Endothelial cell of umbilical vein (primary cell): ENCODE results near the gene ZNF777. TPM values are rescaled to one million over a fixed set of nuclear protein-coding genes. Genes with fewer than 3 reads are reported as not detected.

ENCODE experiments used
- BruUV-seq: library from RNA; stranded (reverse); fragments of 400-500 nt; replicated peaks from 2 replicates; lab custom pipeline; 2021; lab: Mats Ljungman, UMichigan
- CTCF ChIA-PET: fragments of 300-600, 350-600 bp; sonication (Branson Sonifier 250); formaldehyde crosslinking; loops from one replicate; lab custom pipeline; 2021; ENCODE audit warnings: antibody characterized with exemption, inconsistent platforms; lab: Charles Lee
- POLR2A ChIA-PET: fragments of 300-600, 350-600 bp; sonication (Branson Sonifier 250); formaldehyde crosslinking; loops from one replicate; lab custom pipeline; 2021; ENCODE audit warnings: antibody characterized with exemption, inconsistent platforms; lab: Charles Lee
- DNase-seq: peaks from one replicate; pipeline ENCODE4 v3.0.0-alpha.2; 2011; ENCODE audit warnings: low read depth, low spot score
- FAIRE-seq: peaks from 2 replicates; lab custom pipeline; 2011; peaks lifted over from hg19 to GRCh38; lab: Jason Lieb, UNC
- H2AFZ ChIP-seq: 2 replicates; pipeline ENCODE4 v1.6.0; 2012; ENCODE audit warnings: low read depth, low read length, control low read depth, inconsistent platforms
- H3K27ac ChIP-seq: 2 replicates; pipeline ENCODE4 v1.5.1; 2011; ENCODE audit warnings: low read depth, mild to moderate bottlenecking, control low read depth, low read length, moderate library complexity; ENCODE audit not compliant: insufficient read depth
- H3K27me3 ChIP-seq, 2 experiments: 2 replicates each; pipeline versions ENCODE4 v1.6.0 to v1.6.1; 2011; ENCODE audit warnings: low read length in 2 of 2, mixed read lengths in 1 of 2; ENCODE audit not compliant: control insufficient read depth in 2 of 2, insufficient read depth in 2 of 2
- H3K36me3 ChIP-seq, 2 experiments: 2 replicates in 1 of 2; 3 replicates in 1 of 2; pipeline ENCODE4 v1.5.1; 2011; ENCODE audit warnings: low read length in 2 of 2, mild to moderate bottlenecking in 1 of 2, moderate library complexity in 1 of 2; ENCODE audit not compliant: control insufficient read depth in 2 of 2, insufficient read depth in 2 of 2; ENCODE audit errors: extremely low read depth in 1 of 2
- H3K4me1 ChIP-seq: 3 replicates; pipeline ENCODE4 v1.5.1; 2011; ENCODE audit warnings: mild to moderate bottlenecking, low read length; ENCODE audit not compliant: control insufficient read depth, insufficient read depth; ENCODE audit errors: extremely low read depth
- H3K4me2 ChIP-seq: 2 replicates; pipeline ENCODE4 v1.6.1; 2011; ENCODE audit warnings: low read length, control low read depth, mixed read lengths; ENCODE audit not compliant: insufficient read depth
- H3K4me3 ChIP-seq, 3 experiments: fragments of 200-600 bp in 1 of 3; sonication (generic), shearing (Covaris generic) in 1 of 3; replicated peaks in 1 of 3; 2 replicates each; pipeline ENCODE4 v1.5.1; 2011 to 2016; ENCODE audit warnings: control low read depth in 3 of 3, low read length in 3 of 3, mild to moderate bottlenecking in 2 of 3, inconsistent platforms in 1 of 3, low read depth in 1 of 3, moderate library complexity in 1 of 3; ENCODE audit not compliant: insufficient read depth in 1 of 3
- H3K79me2 ChIP-seq: 2 replicates; pipeline ENCODE4 v1.6.0; 2012; ENCODE audit warnings: low read length, inconsistent platforms; ENCODE audit not compliant: control insufficient read depth, insufficient read depth
- H3K9ac ChIP-seq: replicated peaks from 2 replicates; pipeline ENCODE3; 2011; ENCODE audit warnings: low read length, control low read depth; ENCODE audit not compliant: insufficient read depth; ENCODE audit errors: extremely low read depth
- H3K9me1 ChIP-seq: replicated peaks from 3 replicates; pipeline ENCODE4 v1.6.0; 2011; ENCODE audit warnings: mild to moderate bottlenecking, low read length; ENCODE audit not compliant: control insufficient read depth, insufficient read depth; ENCODE audit errors: extremely low read depth
- H3K9me3 ChIP-seq: replicated peaks from 2 replicates; pipeline ENCODE4 v1.5.1; 2012; ENCODE audit warnings: low read length, inconsistent platforms; ENCODE audit not compliant: control insufficient read depth, insufficient read depth
- H4K20me1 ChIP-seq: replicated peaks from 2 replicates; pipeline ENCODE3; 2011; ENCODE audit warnings: mild to moderate bottlenecking, low read length; ENCODE audit not compliant: control insufficient read depth, insufficient read depth; ENCODE audit errors: extremely low read depth
- EZH2 ChIP-seq: IDR thresholded peaks from 2 replicates; pipeline ENCODE4 v1.6.1; 2012; ENCODE audit warnings: borderline replicate concordance, low read depth, mild to moderate bottlenecking, moderate library complexity, low read length, inconsistent platforms; ENCODE audit not compliant: severe bottlenecking
- FOS ChIP-seq: IDR thresholded peaks from 2 replicates; pipeline ENCODE4 v1.6.1; 2011; ENCODE audit warnings: mild to moderate bottlenecking, low read length, moderate library complexity, borderline replicate concordance; ENCODE audit not compliant: insufficient read depth
- GATA2 ChIP-seq: IDR thresholded peaks from 2 replicates; pipeline ENCODE4 v1.7.0; 2011; ENCODE audit warnings: low read depth, mild to moderate bottlenecking, moderate library complexity, mixed read lengths, low read length; ENCODE audit not compliant: insufficient read length, insufficient read depth
- JUN ChIP-seq: IDR thresholded peaks from 2 replicates; pipeline ENCODE4 v1.6.1; 2011; ENCODE audit warnings: borderline replicate concordance, low read depth; ENCODE audit not compliant: insufficient read length, insufficient read depth
- MYC ChIP-seq: IDR thresholded peaks from one replicate; pipeline ENCODE4 v1.6.1; 2011; ENCODE audit warnings: mild to moderate bottlenecking, low read depth, low read length
- POLR2A ChIP-seq: IDR thresholded peaks from 2 replicates; pipeline ENCODE4 v1.6.1; 2012; ENCODE audit warnings: low read depth, mild to moderate bottlenecking, control low read depth, low read length
- POLR2AphosphoS5 ChIP-seq: IDR thresholded peaks from 2 replicates; pipeline ENCODE4 v1.6.1; 2012; ENCODE audit warnings: low read depth, mild to moderate bottlenecking, control low read depth, low read length, moderate library complexity; ENCODE audit not compliant: insufficient read depth
- dilution Hi-C: fragments of 300-500 bp; cut with MboI; formaldehyde crosslinking; loops from one replicate; pipeline ENCODE4 v1.15.0; 2019; ENCODE audit warnings: low sequenced_read_pairs; ENCODE audit not compliant: extremely low pct_ligation_motif_present
- intact Hi-C: fragments of 100-400 bp; cut with micrococcal nuclease; formaldehyde crosslinking; loops from one replicate; pipeline ENCODE4 v1.10.0; 2022
- polyA plus RNA-seq, 4 experiments: library from polyadenylated mRNA; depleted of rRNA in 3 of 4; stranded (reverse) in 3 of 4; unstranded in 1 of 4; fragments of >200 nt; gene quantifications; 2 replicates each; pipeline versions ENCODE4 v1.2.1 to v1.2.3, GENCODE V29; 2011 to 2012; ENCODE audit warnings: missing spikeins in 1 of 4
- total RNA-seq: library from RNA; stranded (reverse); gene quantifications from 2 replicates; pipeline ENCODE4 v1.2.3, GENCODE V29; 2021
- TF ChIP-seq, protein P1 (sequence below): IDR thresholded peaks from 2 replicates; pipeline ENCODE4 v1.6.1; 2011; ENCODE audit not compliant: insufficient read depth, insufficient read length
- TF ChIP-seq, protein P2 (sequence below), 2 donors: IDR thresholded peaks; 1 replicate in 1 of 2; 2 replicates in 1 of 2; pipeline ENCODE4 v1.5.1; 2011; ENCODE audit warnings: low read length in 2 of 2, mild to moderate bottlenecking in 2 of 2, moderate library complexity in 2 of 2, control low read depth in 1 of 2, inconsistent platforms in 1 of 2, low read depth in 1 of 2; ENCODE audit not compliant: insufficient read depth in 1 of 2; ENCODE audit errors: extremely low read depth in 1 of 2

ZNF777 gene
- total and polyA plus RNA-seq, 2 donors (not counting 3 experiments of a cell fraction or from before 2014, with no cell fraction given), result 7.4 to 11.1 TPM

DNA sequence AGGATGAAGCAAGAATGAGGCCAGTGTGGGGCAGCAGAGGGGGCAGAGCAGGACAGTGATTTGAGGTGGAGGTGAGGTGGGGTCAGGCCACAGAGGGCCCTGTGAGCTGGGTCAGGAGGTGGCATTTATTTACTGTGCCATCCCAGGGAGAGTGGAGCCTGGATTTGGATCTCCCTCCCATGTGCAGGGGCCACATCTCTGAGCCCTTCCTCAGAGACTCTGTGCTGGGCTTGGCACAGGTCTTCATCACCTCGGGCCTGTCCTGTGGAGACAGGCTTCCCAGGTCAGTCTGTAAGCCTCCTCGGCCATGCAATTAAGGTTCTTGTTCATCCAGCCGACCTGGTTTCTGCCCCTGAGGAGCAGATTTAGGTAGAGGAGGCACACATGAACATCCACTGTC, 40.9 kb downstream of the ZNF777 start:
- CTCF ChIA-PET, result no interaction called here
- dilution Hi-C loops, result no loop called here
- intact Hi-C loops, result no loop called here

More for the DNA sequence above, 40.9 kb downstream of the ZNF777 start:
- no TSS peak for BruUV-seq
- Histone ChIP-seq H3K9me3 (no peaks in the 10 kb centered on the region), H3K4me2 (no peak overlapping the region), H3K4me3 (no peak overlapping the region), H3K79me2 (no peaks in the 10 kb centered on the region), H3K27ac (no peak overlapping the region), H4K20me1 (no peaks in the 10 kb centered on the region), H3K4me1 (peaks cover 10% of the 10 kb centered on the region), H3K9me1 (no peaks in the 10 kb centered on the region), H3K9ac (no peak overlapping the region), H2AFZ (no peak overlapping the region), H3K36me3 (no peaks in the 10 kb centered on the region), H3K27me3 (no peaks in the 10 kb centered on the region)
- FAIRE-seq (no peak), DNase-seq (no peak)
- POLR2A ChIA-PET, result no interaction called here
- TF ChIP-seq, protein P1, sequence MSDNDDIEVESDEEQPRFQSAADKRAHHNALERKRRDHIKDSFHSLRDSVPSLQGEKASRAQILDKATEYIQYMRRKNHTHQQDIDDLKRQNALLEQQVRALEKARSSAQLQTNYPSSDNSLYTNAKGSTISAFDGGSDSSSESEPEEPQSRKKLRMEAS, result no peak
- TF ChIP-seq, protein P2, sequence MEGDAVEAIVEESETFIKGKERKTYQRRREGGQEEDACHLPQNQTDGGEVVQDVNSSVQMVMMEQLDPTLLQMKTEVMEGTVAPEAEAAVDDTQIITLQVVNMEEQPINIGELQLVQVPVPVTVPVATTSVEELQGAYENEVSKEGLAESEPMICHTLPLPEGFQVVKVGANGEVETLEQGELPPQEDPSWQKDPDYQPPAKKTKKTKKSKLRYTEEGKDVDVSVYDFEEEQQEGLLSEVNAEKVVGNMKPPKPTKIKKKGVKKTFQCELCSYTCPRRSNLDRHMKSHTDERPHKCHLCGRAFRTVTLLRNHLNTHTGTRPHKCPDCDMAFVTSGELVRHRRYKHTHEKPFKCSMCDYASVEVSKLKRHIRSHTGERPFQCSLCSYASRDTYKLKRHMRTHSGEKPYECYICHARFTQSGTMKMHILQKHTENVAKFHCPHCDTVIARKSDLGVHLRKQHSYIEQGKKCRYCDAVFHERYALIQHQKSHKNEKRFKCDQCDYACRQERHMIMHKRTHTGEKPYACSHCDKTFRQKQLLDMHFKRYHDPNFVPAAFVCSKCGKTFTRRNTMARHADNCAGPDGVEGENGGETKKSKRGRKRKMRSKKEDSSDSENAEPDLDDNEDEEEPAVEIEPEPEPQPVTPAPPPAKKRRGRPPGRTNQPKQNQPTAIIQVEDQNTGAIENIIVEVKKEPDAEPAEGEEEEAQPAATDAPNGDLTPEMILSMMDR (IDR thresholded peaks at IDR 0.05; ENCODE audit: extremely low read depth in 1 of 2, insufficient read depth in 1 of 2, low read depth in 1 of 2, low read length in 2 of 2), result no peak
- TF ChIP-seq EZH2 (no peak), FOS (no peak), POLR2A (no peak), MYC (no peak), GATA2 (no peak), JUN (no peak), POLR2AphosphoS5 (no peak)
